Breast epithelium (tissue), 4 donors: Measurements from ENCODE around the gene GPSM1. TPM values are rescaled to one million over a fixed set of nuclear protein-coding genes. Genes with fewer than 3 reads are reported as not detected.

ENCODE experiments used
- DNase-seq, 2 donors: peaks; one replicate each; pipeline ENCODE4 v3.0.0-alpha.2; 2019; ENCODE audit warnings: low spot score in 2 of 2
- H3K27ac ChIP-seq, 2 donors: fragments of 200-600 bp; sonication (generic) in 1 of 2; one replicate each; pipeline ENCODE4 v1.5.1; 2016 to 2019; ENCODE audit warnings: mild to moderate bottlenecking in 1 of 2
- H3K27me3 ChIP-seq, 2 donors: fragments of 200-600 bp; sonication (generic) in 1 of 2; one replicate each; pipeline versions ENCODE4 v1.5.1 to v1.6.0; 2017 to 2019; ENCODE audit warnings: control low read depth in 1 of 2, mild to moderate bottlenecking in 1 of 2
- H3K36me3 ChIP-seq: fragments of 200-600 bp; one replicate; pipeline ENCODE4 v1.5.1; 2019
- H3K4me1 ChIP-seq, 2 donors: fragments of 200-600 bp; sonication (generic); one replicate each; pipeline ENCODE4 v1.5.1; 2016 to 2019; ENCODE audit warnings: control low read depth in 1 of 2
- H3K4me3 ChIP-seq, 3 donors: fragments of 200-600 bp; sonication (generic); 1 replicate in 2 of 3; 2 replicates in 1 of 3; pipeline ENCODE4 v1.5.1; 2016 to 2019; ENCODE audit warnings: mild to moderate bottlenecking in 3 of 3, moderate library complexity in 2 of 3
- H3K9me3 ChIP-seq, 2 donors: fragments of 200-600 bp; sonication (generic) in 1 of 2; one replicate each; pipeline ENCODE4 v1.5.1; 2016 to 2019; ENCODE audit warnings: control low read depth in 1 of 2
- CTCF ChIP-seq, 3 donors: fragments of 450-650 bp; IDR thresholded peaks; one replicate each; pipeline ENCODE4 v1.5.1; 2016 to 2017; ENCODE audit warnings: antibody characterized with exemption in 3 of 3, mild to moderate bottlenecking in 3 of 3, moderate library complexity in 3 of 3
- POLR2A ChIP-seq: fragments of 450-650 bp; IDR thresholded peaks from one replicate; pipeline ENCODE4 v1.6.1; 2016; ENCODE audit warnings: antibody characterized with exemption, mild to moderate bottlenecking, moderate library complexity
- POLR2AphosphoS5 ChIP-seq, 3 donors: sonication (generic); formaldehyde crosslinking; IDR thresholded peaks; one replicate each; pipeline ENCODE4 v1.6.1; 2017; ENCODE audit warnings: antibody characterized with exemption in 3 of 3
- intact Hi-C: fragments of 100-400 bp; cut with DNase I; formaldehyde crosslinking; loops from one replicate; pipeline ENCODE4 v1.15.1; 2023; ENCODE audit warnings: low total_unique reads
- total RNA-seq, 3 donors: library from RNA; depleted of rRNA; stranded (reverse); fragments of >200 nt; gene quantifications; one replicate each; pipeline ENCODE4 v1.1.0, GENCODE V29; 2016

Gene GPSM1
- total RNA-seq, 3 donors from 2014 or later: 5.6 to 19.0 (median 8.6) TPM

- H3K4me1 ChIP-seq: no peaks in the 10 kb centered on the region
- H3K27me3 ChIP-seq: peaks cover 7 to 19% of the 10 kb centered on the region in 2 donors
- TF ChIP-seq POLR2AphosphoS5 (IDR thresholded peaks at IDR 0.05): no peak
- TF ChIP-seq POLR2A: no peak
- no peak for TF ChIP-seq CTCF (IDR thresholded peaks at IDR 0.05)
- H3K4me3 ChIP-seq: no peak overlapping the region
- no peaks in the 10 kb centered on the region for H3K36me3 ChIP-seq
- H3K27ac ChIP-seq: no peak overlapping the region
- no peak for DNase-seq
- H3K9me3 ChIP-seq: peaks cover 2 to 3% of the 10 kb centered on the region in 2 donors
- intact Hi-C loops: no loop called here
These were observed 17.5 kb upstream of the GPSM1 start for GRCh38 chr9:136309806-136310220.

- H3K27me3 ChIP-seq: peaks cover 7 to 19% of the 10 kb centered on the region in 2 donors
- intact Hi-C loops: no loop called here
- peaks cover 7% of the 10 kb centered on the region in 2 donors for H3K9me3 ChIP-seq
- no peak overlapping the region for H3K27ac ChIP-seq
- H3K4me3 ChIP-seq: no peak overlapping the region
- no peaks in the 10 kb centered on the region for H3K4me1 ChIP-seq
- DNase-seq: no peak
- no peaks in the 10 kb centered on the region for H3K36me3 ChIP-seq
- TF ChIP-seq POLR2AphosphoS5 (IDR thresholded peaks at IDR 0.05) (no peak), POLR2A (no peak), CTCF (IDR thresholded peaks at IDR 0.05) (no peak)
These were observed 16.9 kb upstream of the GPSM1 start for GRCh38 chr9:136310273-136311030.

- Histone ChIP-seq H3K36me3 (no peaks in the 10 kb centered on the region), H3K4me3 (no peak overlapping the region), H3K27me3 (peaks cover 7 to 19% of the 10 kb centered on the region in 2 donors), H3K9me3 (peaks cover 7% of the 10 kb centered on the region in 2 donors), H3K4me1 (no peaks in the 10 kb centered on the region), H3K27ac (no peak overlapping the region)
- TF ChIP-seq POLR2AphosphoS5 (IDR thresholded peaks at IDR 0.05) (no peak), POLR2A (no peak), CTCF (IDR thresholded peaks at IDR 0.05) (no peak)
- intact Hi-C loops: no loop called here
- no peak for DNase-seq
These were observed 16.0 kb upstream of the GPSM1 start for GRCh38 chr9:136311051-136312008.

- Histone ChIP-seq H3K27me3 (peaks cover 7 to 19% of the 10 kb centered on the region in 2 donors), H3K27ac (no peak overlapping the region), H3K4me3 (no peak overlapping the region), H3K4me1 (no peaks in the 10 kb centered on the region), H3K9me3 (peaks cover 7% of the 10 kb centered on the region in 2 donors), H3K36me3 (no peaks in the 10 kb centered on the region)
- no peak for TF ChIP-seq POLR2A
- no peak for TF ChIP-seq CTCF (IDR thresholded peaks at IDR 0.05)
- no peak for TF ChIP-seq POLR2AphosphoS5 (IDR thresholded peaks at IDR 0.05)
- DNase-seq: no peak
- intact Hi-C loops: no loop called here
These were observed 15.3 kb upstream of the GPSM1 start for GRCh38 chr9:136312009-136312375.
